Stimulated activated CD4-positive, alpha-beta T cell treated with anti-CD3 and anti-CD28 coated beads, TNF-alpha, amount 100 ng/mL, for 48 hours (primary cell): Measurements from ENCODE around the gene NIPAL3.
A peak's percentile ranks its signal among the peaks of the same experiment; 100 is the strongest.
"Not testable (repeated sequence)": the region's sequence is repeated elsewhere in the genome, so short reads cannot be mapped to it uniquely, and the experiment has no call there.

ENCODE experiments used
- DNase-seq, 3 donors: peaks; one replicate each; pipeline ENCODE4 v3.0.0-alpha.2; 2020; ENCODE audit warnings: low read depth in 3 of 3

The NIPAL3 gene

GRCh38 chr1:24457866-24458265 is 42.3 kb downstream of the NIPAL3 start:
- DNase-seq: no peak

GRCh38 chr1:24459551-24460266 is 44.1 kb downstream of the NIPAL3 start:
- no peak for DNase-seq

- DNase-seq: not testable (repeated sequence)
These were observed 46.5 kb downstream of the NIPAL3 start for GRCh38 chr1:24462128-24462527.

- DNase-seq: no peak
These were observed 48.5 kb downstream of the NIPAL3 start for GRCh38 chr1:24463776-24464735.

GRCh38 chr1:24465099-24465498 is 49.5 kb downstream of the NIPAL3 start:
- DNase-seq: no peak

- DNase-seq: no peak
These were observed 50.0 kb downstream of the NIPAL3 start for GRCh38 chr1:24465638-24466037.

- no peak for DNase-seq
These were observed 53.2 kb downstream of the NIPAL3 start for GRCh38 chr1:24468685-24469316.

GRCh38 chr1:24470592-24470991 is 55.0 kb downstream of the NIPAL3 start:
- no peak for DNase-seq

GRCh38 chr1:24472527-24473251 is 57.1 kb downstream of the NIPAL3 start:
- no peak for DNase-seq

GRCh38 chr1:24474193-24474592 is 58.6 kb downstream of the NIPAL3 start:
- no peak for DNase-seq

- no peak for DNase-seq
These were observed 60.1 kb downstream of the NIPAL3 start for GRCh38 chr1:24475700-24476099.

GRCh38 chr1:24476571-24476970 is 61.0 kb downstream of the NIPAL3 start:
- no peak for DNase-seq

GRCh38 chr1:24477309-24477708 is 61.7 kb downstream of the NIPAL3 start:
- DNase-seq: no peak

- peak in 1 of 3 donors; percentile 55 for DNase-seq
These were observed 65.5 kb downstream of the NIPAL3 start for GRCh38 chr1:24481101-24481500.

- DNase-seq: no peak
These were observed 66.4 kb downstream of the NIPAL3 start for GRCh38 chr1:24481843-24482610.

- DNase-seq: no peak
These were observed 67.8 kb downstream of the NIPAL3 start for GRCh38 chr1:24483441-24483840.

- no peak for DNase-seq
These were observed 68.6 kb downstream of the NIPAL3 start for GRCh38 chr1:24484199-24484598.

- no peak for DNase-seq
These were observed 70.9 kb downstream of the NIPAL3 start for GRCh38 chr1:24486331-24487065.

GRCh38 chr1:24487455-24487854 is 71.9 kb downstream of the NIPAL3 start:
- DNase-seq: no peak

GRCh38 chr1:24488159-24488558 is 72.6 kb downstream of the NIPAL3 start:
- peak in 2 of 3 donors; percentile 50 to 58 for DNase-seq
